Liver (tissue), 9 donors: ENCODE data around the gene SLC25A21. TPM values are rescaled to one million over a fixed set of nuclear protein-coding genes. Genes with fewer than 3 reads are reported as not detected.
A peak's percentile ranks its signal among the peaks of the same experiment; 100 is the strongest.

Experiments
- DNase-seq: peaks from one replicate; pipeline ENCODE4 v3.0.0-alpha.2; 2017; ENCODE audit warnings: low spot score
- H3K27ac ChIP-seq, 2 donors: one replicate each; pipeline ENCODE4 v1.7.0; 2013; ENCODE audit warnings: inconsistent platforms in 2 of 2, low read length in 2 of 2, control low read depth in 1 of 2, low read depth in 1 of 2, mild to moderate bottlenecking in 1 of 2
- H3K27me3 ChIP-seq, 4 donors: one replicate each; pipeline versions ENCODE4 v1.6.1 to v1.7.0; 2013; ENCODE audit warnings: low read length in 3 of 4, inconsistent platforms in 1 of 4, mild to moderate bottlenecking in 1 of 4, moderate library complexity in 1 of 4; ENCODE audit not compliant: control insufficient read depth in 4 of 4, insufficient read depth in 4 of 4
- H3K36me3 ChIP-seq, 4 donors: one replicate each; pipeline versions ENCODE4 v1.6.1 to v1.7.0; 2013; ENCODE audit warnings: low read length in 3 of 4, mild to moderate bottlenecking in 3 of 4, low read depth in 1 of 4, moderate library complexity in 1 of 4; ENCODE audit not compliant: control insufficient read depth in 4 of 4, insufficient read depth in 3 of 4
- H3K4me1 ChIP-seq, 4 donors: one replicate each; pipeline versions ENCODE4 v1.6.1 to v1.7.0; 2013; ENCODE audit warnings: low read length in 3 of 4, mild to moderate bottlenecking in 3 of 4, moderate library complexity in 1 of 4; ENCODE audit not compliant: control insufficient read depth in 4 of 4, insufficient read depth in 4 of 4
- H3K4me3 ChIP-seq, 3 donors: one replicate each; pipeline versions ENCODE4 v1.6.1 to v1.7.0; 2013; ENCODE audit warnings: low read length in 3 of 3, control low read depth in 1 of 3, low read depth in 1 of 3, mild to moderate bottlenecking in 1 of 3
- H3K9ac ChIP-seq, 2 donors: one replicate each; pipeline ENCODE4 v1.7.0; 2013; ENCODE audit warnings: low read length in 2 of 2, mild to moderate bottlenecking in 2 of 2, moderate library complexity in 2 of 2, control low read depth in 1 of 2, low read depth in 1 of 2
- H3K9me3 ChIP-seq, 4 donors: one replicate each; pipeline versions ENCODE4 v1.6.1 to v1.7.0; 2013; ENCODE audit warnings: low read length in 3 of 4; ENCODE audit not compliant: control insufficient read depth in 4 of 4
- CTCF ChIP-seq: fragments of 150-350 bp; IDR thresholded peaks from 2 replicates; pipeline ENCODE4 v1.5.1; 2017; ENCODE audit warnings: improper control_type of control experiment, low read depth, low read length; ENCODE audit not compliant: missing input control
- EGR1 ChIP-seq, 2 donors: IDR thresholded peaks; 2 replicates each; pipeline ENCODE4 v1.6.1; 2016 to 2018; ENCODE audit warnings: antibody characterized with exemption in 2 of 2, low read depth in 2 of 2
- FOXA1 ChIP-seq: IDR thresholded peaks from 2 replicates; pipeline ENCODE4 v1.6.1; 2016; ENCODE audit warnings: antibody characterized with exemption
- FOXA2 ChIP-seq: IDR thresholded peaks from 2 replicates; pipeline ENCODE4 v1.6.1; 2016; ENCODE audit warnings: antibody characterized with exemption
- GABPA ChIP-seq, 2 donors: IDR thresholded peaks in 1 of 2; conservative IDR thresholded peaks in 1 of 2; 2 replicates each; pipeline ENCODE4 v1.6.1; 2016; ENCODE audit warnings: antibody characterized with exemption in 2 of 2, mild to moderate bottlenecking in 1 of 2, moderate library complexity in 1 of 2
- HNF4A ChIP-seq, 2 donors: conservative IDR thresholded peaks; 2 replicates each; pipeline ENCODE4 v1.6.1; 2016; ENCODE audit warnings: antibody characterized with exemption in 2 of 2, mild to moderate bottlenecking in 2 of 2
- HNF4G ChIP-seq: IDR thresholded peaks from 2 replicates; pipeline ENCODE4 v1.6.1; 2016; ENCODE audit warnings: antibody characterized with exemption
- JUND ChIP-seq, 2 donors: IDR thresholded peaks; 2 replicates each; pipeline ENCODE4 v1.6.1; 2016; ENCODE audit warnings: antibody characterized with exemption in 2 of 2
- NR2F2 ChIP-seq: IDR thresholded peaks from 2 replicates; pipeline ENCODE4 v1.6.1; 2016; ENCODE audit warnings: antibody characterized with exemption
- RAD21 ChIP-seq, 2 donors: IDR thresholded peaks; 2 replicates each; pipeline ENCODE4 v1.6.1; 2016; ENCODE audit warnings: antibody characterized with exemption in 2 of 2, mild to moderate bottlenecking in 2 of 2
- RXRA ChIP-seq, 2 donors: IDR thresholded peaks; 2 replicates each; pipeline ENCODE4 v1.6.1; 2017 to 2018; ENCODE audit warnings: antibody characterized with exemption in 2 of 2, mild to moderate bottlenecking in 1 of 2
- SP1 ChIP-seq: IDR thresholded peaks from 2 replicates; pipeline ENCODE4 v1.6.1; 2018; ENCODE audit warnings: antibody characterized with exemption, mild to moderate bottlenecking
- TAF1 ChIP-seq: conservative IDR thresholded peaks from 2 replicates; pipeline ENCODE4 v1.6.1; 2016; ENCODE audit warnings: antibody characterized with exemption, mild to moderate bottlenecking
- YY1 ChIP-seq: IDR thresholded peaks from 2 replicates; pipeline ENCODE4 v1.6.1; 2016; ENCODE audit warnings: antibody characterized with exemption, mild to moderate bottlenecking
- ZBTB33 ChIP-seq: IDR thresholded peaks from 2 replicates; pipeline ENCODE4 v1.6.1; 2016; ENCODE audit warnings: antibody characterized with exemption
- WGBS: extraction: QIAGEN DNeasy Blood & Tissue Kit; methylation state at CpG from one replicate; pipeline ENCODE4 v1.1.7; 2013; 5-methylcytosine and 5-hydroxymethylcytosine counted together
- polyA plus RNA-seq, 2 donors: library from polyadenylated mRNA; stranded (reverse) in 1 of 2; unstranded in 1 of 2; fragments of 200-250 nt in 1 of 2; fragments of >200 nt in 1 of 2; fragmentation: Nextera tagmentation in 1 of 2; extraction: Ambion mirVana in 1 of 2; gene quantifications; one replicate each; pipeline versions ENCODE4 v1.2.1 to v1.2.3, GENCODE V29; 2013 to 2015
- total RNA-seq, 2 donors: library from RNA; depleted of rRNA; stranded (reverse); fragments of >200 nt; gene quantifications; one replicate each; pipeline ENCODE4 v1.2.3, GENCODE V29; 2014
- TF ChIP-seq, protein P1 (sequence below): IDR thresholded peaks from 2 replicates; pipeline ENCODE4 v1.6.1; 2016; ENCODE audit warnings: antibody characterized with exemption
- TF ChIP-seq, protein P2 (sequence below): IDR thresholded peaks from 2 replicates; pipeline ENCODE4 v1.6.1; 2016; ENCODE audit warnings: antibody characterized with exemption
- TF ChIP-seq, protein P3 (sequence below): IDR thresholded peaks from 2 replicates; pipeline ENCODE4 v1.6.1; 2016; ENCODE audit warnings: antibody characterized with exemption, mild to moderate bottlenecking
- donor health status: healthy.
- donor health status: healthy.
- donor health status: healthy.
- donor health status: healthy.
- donor health status: healthy.

SLC25A21 gene
- total and polyA plus RNA-seq, 4 donors, result 0.13 to 24.3 (median 0.23) TPM

DNA sequence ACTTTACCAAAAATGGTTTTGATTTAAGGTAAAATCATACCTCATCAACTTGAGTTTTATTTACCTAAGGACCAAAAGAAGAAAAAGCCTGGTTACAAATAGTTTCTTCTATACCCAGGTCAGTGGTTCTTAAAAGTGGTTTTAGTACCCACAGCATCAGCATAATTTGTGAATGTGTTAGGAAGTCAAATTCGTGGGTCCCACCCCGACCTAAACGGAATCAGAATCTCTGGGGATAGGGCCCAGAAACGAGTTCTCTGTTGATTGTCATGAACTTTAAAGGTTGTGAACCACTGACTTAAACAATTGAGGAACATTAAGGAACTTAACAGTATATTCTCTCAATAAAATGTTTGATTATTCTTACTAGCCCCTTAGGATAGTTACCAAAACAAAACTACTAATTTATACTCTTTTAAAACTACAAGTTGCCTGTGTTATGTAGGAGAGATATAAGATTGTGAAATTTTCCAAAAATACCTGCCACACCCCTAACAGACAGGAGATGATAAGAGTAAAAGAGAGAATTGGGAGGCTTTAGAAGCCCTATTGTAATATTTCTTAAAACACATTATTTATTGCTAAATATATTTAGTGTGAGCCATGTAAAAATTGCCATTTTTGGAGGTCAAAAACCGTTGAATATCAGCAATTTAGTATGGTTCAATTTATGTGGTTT is 669 bp upstream of the SLC25A21 start:
- Histone ChIP-seq H3K27me3 (no peaks in the 10 kb centered on the region), H3K27ac (no peak overlapping the region), H3K36me3 (no peaks in the 10 kb centered on the region), H3K9ac (peak overlapping the region; percentile 31 to 81), H3K9me3 (no peaks in the 10 kb centered on the region), H3K4me1 (peaks cover 0 to 15% (median 7%) of the 10 kb centered on the region in 4 donors), H3K4me3 (peak overlapping the region; percentile 58 to 96 (median 91))
- WGBS, result 67% methylated on average over 5 of the region's 5 CpGs
- TF ChIP-seq, protein P1, sequence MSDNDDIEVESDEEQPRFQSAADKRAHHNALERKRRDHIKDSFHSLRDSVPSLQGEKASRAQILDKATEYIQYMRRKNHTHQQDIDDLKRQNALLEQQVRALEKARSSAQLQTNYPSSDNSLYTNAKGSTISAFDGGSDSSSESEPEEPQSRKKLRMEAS, result no peak
- TF ChIP-seq ZBTB33 (no peak), CTCF (no peak), FOXA2 (no peak), NR2F2 (no peak), YY1 (no peak), GABPA (IDR thresholded peaks at IDR 0.05 in 1 of 2, conservative IDR thresholded peaks at IDR 0.05 in 1 of 2) (no peak), SP1 (no peak), JUND (IDR thresholded peaks at IDR 0.05) (no peak), RXRA (IDR thresholded peaks at IDR 0.05) (no peak), HNF4A (conservative IDR thresholded peaks at IDR 0.05) (no peak), FOXA1 (no peak), HNF4G (no peak), RAD21 (IDR thresholded peaks at IDR 0.05) (no peak), EGR1 (IDR thresholded peaks at IDR 0.05; ENCODE audit: low read depth in 2 of 2) (no peak), TAF1 (no peak)
- TF ChIP-seq, protein P2, sequence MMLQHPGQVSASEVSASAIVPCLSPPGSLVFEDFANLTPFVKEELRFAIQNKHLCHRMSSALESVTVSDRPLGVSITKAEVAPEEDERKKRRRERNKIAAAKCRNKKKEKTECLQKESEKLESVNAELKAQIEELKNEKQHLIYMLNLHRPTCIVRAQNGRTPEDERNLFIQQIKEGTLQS, result no peak
- TF ChIP-seq, protein P3, sequence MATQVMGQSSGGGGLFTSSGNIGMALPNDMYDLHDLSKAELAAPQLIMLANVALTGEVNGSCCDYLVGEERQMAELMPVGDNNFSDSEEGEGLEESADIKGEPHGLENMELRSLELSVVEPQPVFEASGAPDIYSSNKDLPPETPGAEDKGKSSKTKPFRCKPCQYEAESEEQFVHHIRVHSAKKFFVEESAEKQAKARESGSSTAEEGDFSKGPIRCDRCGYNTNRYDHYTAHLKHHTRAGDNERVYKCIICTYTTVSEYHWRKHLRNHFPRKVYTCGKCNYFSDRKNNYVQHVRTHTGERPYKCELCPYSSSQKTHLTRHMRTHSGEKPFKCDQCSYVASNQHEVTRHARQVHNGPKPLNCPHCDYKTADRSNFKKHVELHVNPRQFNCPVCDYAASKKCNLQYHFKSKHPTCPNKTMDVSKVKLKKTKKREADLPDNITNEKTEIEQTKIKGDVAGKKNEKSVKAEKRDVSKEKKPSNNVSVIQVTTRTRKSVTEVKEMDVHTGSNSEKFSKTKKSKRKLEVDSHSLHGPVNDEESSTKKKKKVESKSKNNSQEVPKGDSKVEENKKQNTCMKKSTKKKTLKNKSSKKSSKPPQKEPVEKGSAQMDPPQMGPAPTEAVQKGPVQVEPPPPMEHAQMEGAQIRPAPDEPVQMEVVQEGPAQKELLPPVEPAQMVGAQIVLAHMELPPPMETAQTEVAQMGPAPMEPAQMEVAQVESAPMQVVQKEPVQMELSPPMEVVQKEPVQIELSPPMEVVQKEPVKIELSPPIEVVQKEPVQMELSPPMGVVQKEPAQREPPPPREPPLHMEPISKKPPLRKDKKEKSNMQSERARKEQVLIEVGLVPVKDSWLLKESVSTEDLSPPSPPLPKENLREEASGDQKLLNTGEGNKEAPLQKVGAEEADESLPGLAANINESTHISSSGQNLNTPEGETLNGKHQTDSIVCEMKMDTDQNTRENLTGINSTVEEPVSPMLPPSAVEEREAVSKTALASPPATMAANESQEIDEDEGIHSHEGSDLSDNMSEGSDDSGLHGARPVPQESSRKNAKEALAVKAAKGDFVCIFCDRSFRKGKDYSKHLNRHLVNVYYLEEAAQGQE, result no peak
- no peak for DNase-seq
